Activated naive CD4-positive, alpha-beta T cell treated with anti-CD3 and anti-CD28 coated beads, Interleukin-2, amount 50 U/mL, for 24 hours (primary cell): ENCODE data around the gene GAK.

ENCODE experiments used
- H3K27ac Mint-ChIP-seq: one replicate; pipeline ENCODE4 v1.8.0; 2021; ENCODE audit warnings: mild to moderate bottlenecking, mixed read lengths
- H3K27me3 Mint-ChIP-seq: one replicate; pipeline ENCODE4 v1.8.0; 2021; ENCODE audit warnings: mixed read lengths
- H3K36me3 Mint-ChIP-seq: one replicate; pipeline ENCODE4 v1.8.0; 2021; ENCODE audit warnings: mixed read lengths
- H3K4me1 Mint-ChIP-seq: one replicate; pipeline ENCODE4 v1.8.0; 2021; ENCODE audit warnings: mixed read lengths
- H3K4me3 Mint-ChIP-seq: one replicate; pipeline ENCODE4 v1.8.0; 2021; ENCODE audit warnings: mild to moderate bottlenecking, mixed read lengths
- H3K9me3 Mint-ChIP-seq: one replicate; pipeline ENCODE4 v1.8.0; 2021; ENCODE audit warnings: mixed read lengths

Gene GAK

DNA sequence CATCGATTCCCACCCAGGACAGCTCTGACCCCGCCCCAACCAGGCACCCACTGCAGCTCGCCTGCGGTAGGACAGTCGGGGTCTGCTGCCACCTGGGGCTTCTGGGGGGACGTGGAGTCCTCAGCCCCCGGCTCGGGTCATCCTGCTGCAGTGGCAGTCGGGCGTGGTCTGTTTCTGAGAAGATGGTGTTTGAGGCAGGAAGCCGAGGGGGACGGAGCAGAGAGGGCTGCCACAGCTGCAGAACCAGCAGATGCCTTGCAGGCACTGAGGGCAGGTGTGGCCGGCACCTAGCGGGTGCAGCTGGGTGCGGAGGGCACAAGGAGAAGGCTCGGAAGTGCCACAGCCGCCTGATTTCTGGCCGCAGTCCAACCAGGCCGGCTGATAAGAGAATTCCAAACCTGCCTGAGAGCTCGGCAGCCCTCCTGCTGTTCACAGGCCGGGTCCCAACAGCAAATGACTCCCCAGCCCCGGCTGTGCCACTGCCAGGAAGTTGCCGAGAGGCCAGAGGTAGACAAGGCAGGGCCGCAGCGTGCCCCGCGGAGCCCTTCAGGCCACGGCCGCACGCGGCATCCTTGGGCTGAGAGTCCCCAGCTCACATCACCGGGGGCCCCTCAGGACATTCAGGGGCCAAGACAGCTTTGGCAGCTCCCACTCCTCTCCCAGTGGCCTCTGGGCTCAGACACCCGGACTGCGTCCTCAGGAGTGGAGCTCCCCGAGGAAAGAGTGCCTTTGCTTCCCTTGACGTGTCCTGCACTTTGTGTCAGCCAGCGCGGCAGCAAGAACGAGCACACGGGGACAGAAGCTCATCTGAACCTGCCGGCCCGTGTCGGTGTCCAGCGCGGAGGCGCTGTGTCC is 96.7 kb downstream of the GAK start:
- peaks cover 4% of the 10 kb centered on the region for H3K4me1 Mint-ChIP-seq
- H3K27me3 Mint-ChIP-seq: no peaks in the 10 kb centered on the region
- H3K36me3 Mint-ChIP-seq: peaks cover 4% of the 10 kb centered on the region
- peaks cover 10% of the 10 kb centered on the region for H3K9me3 Mint-ChIP-seq
- H3K27ac Mint-ChIP-seq: no peak overlapping the region
- no peak overlapping the region for H3K4me3 Mint-ChIP-seq

DNA sequence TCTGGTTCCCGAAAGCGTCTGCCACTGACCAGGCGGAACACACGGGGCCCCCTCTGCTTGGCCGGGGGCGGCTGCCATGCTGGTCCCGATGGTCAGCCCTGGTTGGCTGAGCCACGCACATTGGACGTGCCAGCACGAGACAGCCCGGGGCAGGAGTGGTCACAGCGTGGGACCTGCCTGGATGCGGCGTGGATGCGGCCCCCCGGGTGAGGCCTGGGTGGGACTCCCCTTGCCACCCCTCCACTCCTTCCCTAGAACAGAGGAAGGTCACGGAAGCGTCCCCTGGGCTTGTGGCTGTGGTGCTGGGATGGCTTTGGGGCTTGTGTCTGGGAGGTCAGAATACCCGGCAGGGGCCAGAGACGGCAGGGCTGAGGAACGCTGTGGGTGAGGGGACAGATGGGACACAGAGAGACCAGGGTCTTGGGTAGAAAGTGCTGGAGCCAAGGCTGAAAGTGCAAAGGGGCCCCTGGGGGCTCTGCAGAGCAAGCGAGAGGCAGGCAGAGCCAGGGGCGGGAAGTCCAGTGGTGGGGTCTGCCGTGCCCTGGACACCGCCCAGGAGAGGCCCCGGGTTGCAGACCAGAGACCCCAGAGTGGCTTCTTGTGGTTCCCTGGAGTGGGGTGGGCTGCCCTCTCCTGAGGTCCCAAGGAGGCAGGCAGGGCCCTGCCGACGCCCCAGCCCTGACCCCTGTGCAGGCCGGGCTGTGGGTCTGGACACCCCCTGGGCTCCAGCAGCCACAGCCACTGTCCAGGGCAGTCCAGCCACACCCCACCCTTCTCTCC is 97.6 kb downstream of the GAK start:
- H3K27ac Mint-ChIP-seq: no peak overlapping the region
- no peaks in the 10 kb centered on the region for H3K36me3 Mint-ChIP-seq
- H3K4me3 Mint-ChIP-seq: no peak overlapping the region
- peaks cover 4% of the 10 kb centered on the region for H3K4me1 Mint-ChIP-seq
- H3K27me3 Mint-ChIP-seq: no peaks in the 10 kb centered on the region
- peaks cover 2% of the 10 kb centered on the region for H3K9me3 Mint-ChIP-seq

DNA sequence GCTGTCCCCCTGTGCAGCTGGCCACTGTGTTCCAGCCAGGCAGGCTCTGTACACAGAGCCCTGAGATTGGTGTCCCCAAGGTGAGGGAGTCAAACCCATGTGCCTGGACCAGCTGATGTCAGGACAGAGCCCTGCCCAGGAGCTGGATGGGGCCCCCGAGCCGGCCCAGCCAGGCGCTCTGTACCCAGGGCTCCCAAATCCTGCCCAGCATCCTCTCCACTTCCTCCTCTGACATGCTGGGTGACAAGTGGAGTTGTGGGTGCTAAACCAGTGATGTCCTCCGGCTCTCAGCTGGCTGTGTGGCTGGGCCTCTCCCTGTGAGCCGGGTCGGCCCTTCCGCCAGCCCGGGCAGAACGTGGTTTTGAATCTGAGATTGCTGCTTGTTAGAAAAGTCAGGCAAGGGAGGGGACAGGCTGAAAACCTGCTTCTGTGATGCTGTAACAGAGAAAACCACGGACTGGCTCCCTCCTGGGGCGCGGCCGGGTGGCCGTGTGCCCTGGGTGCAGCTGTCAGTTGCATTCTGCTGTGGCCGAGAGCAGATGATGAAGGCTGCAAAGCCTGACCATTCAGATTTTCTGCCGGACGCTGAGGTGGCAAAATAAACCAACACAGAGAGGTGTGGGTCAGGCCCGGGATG is 98.3 kb downstream of the GAK start:
- Mint-ChIP-seq H3K9me3 (no peaks in the 10 kb centered on the region), H3K4me3 (no peak overlapping the region), H3K27ac (no peak overlapping the region), H3K27me3 (peaks cover 3% of the 10 kb centered on the region), H3K4me1 (peaks cover 4% of the 10 kb centered on the region), H3K36me3 (no peaks in the 10 kb centered on the region)

DNA sequence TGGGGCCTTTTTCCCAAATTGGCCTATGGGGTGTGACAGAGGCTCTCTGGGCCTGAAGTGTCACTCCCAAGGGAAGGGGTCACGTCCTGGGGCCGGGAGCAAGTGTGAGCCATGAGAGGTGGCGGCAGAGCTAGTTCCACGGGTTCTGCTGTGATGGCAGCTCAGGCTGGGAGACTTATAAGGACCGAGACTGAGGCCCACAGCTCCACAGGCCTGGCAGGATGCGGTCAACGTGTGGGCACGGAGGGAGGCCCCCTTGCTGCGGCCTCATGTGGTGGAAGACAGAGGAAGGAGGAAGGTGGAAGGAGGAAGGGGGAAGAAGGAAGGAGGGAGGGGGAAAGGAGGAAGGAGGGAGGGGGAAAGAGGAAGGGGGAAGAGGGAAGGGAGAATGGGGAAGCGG is 99.0 kb downstream of the GAK start:
- Mint-ChIP-seq H3K27ac (no peak overlapping the region), H3K4me3 (no peak overlapping the region), H3K36me3 (no peaks in the 10 kb centered on the region), H3K9me3 (no peaks in the 10 kb centered on the region), H3K4me1 (peaks cover 6% of the 10 kb centered on the region), H3K27me3 (peaks cover 8% of the 10 kb centered on the region)

DNA sequence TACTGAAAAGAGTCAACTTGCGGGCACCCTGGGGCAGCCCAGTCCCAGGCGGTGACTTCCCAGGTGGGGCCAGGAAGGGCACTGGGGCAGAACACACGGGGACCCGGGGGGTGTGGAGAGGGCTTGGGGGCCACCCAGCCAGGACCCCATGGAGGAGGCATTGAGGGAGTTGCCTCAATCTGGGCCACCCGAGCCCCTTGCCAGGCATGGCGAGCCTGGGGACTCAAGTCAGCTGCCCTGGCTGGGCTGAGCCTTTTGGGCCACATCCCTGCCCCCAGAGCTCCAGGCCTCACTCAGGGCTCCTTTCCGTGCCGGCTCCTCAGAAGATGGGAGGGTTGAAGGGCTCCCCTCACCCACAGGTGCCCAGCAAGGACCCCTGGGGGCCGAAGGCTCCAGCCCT is 99.6 kb downstream of the GAK start:
- Mint-ChIP-seq H3K36me3 (no peaks in the 10 kb centered on the region), H3K4me3 (no peak overlapping the region), H3K9me3 (no peaks in the 10 kb centered on the region), H3K27me3 (peaks cover 12% of the 10 kb centered on the region), H3K27ac (no peak overlapping the region), H3K4me1 (peaks cover 9% of the 10 kb centered on the region)

DNA sequence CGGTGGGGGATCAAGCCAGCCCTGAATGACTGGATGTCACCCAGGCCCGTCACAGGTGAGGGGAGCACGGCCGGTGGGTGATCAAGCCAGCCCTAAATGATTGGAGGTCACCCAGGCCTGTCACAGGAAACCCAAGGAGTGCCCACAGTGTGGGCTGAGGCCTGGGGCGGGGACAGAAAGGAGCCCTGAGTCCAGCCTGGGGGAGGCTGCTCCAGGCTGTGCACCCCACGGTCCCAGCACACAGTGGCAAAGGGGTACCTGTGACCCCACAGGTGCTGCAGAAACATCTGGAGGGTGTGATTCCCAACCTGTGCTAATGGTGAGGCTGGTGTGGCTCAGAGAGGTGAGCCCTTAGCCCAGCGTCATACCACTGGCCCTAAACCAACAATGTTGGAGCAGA is 100.0 kb downstream of the GAK start:
- Mint-ChIP-seq H3K9me3 (no peaks in the 10 kb centered on the region), H3K27me3 (peaks cover 14% of the 10 kb centered on the region), H3K36me3 (no peaks in the 10 kb centered on the region), H3K4me1 (peaks cover 9% of the 10 kb centered on the region), H3K27ac (no peak overlapping the region), H3K4me3 (no peak overlapping the region)

DNA sequence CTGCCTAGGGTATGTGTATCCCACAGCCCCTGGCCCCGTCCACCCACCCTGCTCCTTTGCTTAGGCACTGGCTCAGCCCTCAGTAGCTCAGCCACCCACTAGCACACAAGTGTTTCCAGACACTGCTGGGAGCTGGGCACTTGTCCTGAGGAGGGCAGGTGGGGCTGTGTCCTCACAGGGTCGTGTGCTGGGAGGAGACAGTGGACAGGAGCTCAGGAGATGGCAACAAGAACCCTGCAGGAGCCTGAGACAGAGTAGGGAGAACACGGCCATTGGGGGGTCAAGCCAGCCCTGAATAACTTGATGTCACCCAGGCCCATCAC is 100.7 kb downstream of the GAK start:
- Mint-ChIP-seq H3K4me3 (no peak overlapping the region), H3K27ac (no peak overlapping the region), H3K9me3 (no peaks in the 10 kb centered on the region), H3K4me1 (peaks cover 9% of the 10 kb centered on the region), H3K27me3 (peaks cover 14% of the 10 kb centered on the region), H3K36me3 (no peaks in the 10 kb centered on the region)

DNA sequence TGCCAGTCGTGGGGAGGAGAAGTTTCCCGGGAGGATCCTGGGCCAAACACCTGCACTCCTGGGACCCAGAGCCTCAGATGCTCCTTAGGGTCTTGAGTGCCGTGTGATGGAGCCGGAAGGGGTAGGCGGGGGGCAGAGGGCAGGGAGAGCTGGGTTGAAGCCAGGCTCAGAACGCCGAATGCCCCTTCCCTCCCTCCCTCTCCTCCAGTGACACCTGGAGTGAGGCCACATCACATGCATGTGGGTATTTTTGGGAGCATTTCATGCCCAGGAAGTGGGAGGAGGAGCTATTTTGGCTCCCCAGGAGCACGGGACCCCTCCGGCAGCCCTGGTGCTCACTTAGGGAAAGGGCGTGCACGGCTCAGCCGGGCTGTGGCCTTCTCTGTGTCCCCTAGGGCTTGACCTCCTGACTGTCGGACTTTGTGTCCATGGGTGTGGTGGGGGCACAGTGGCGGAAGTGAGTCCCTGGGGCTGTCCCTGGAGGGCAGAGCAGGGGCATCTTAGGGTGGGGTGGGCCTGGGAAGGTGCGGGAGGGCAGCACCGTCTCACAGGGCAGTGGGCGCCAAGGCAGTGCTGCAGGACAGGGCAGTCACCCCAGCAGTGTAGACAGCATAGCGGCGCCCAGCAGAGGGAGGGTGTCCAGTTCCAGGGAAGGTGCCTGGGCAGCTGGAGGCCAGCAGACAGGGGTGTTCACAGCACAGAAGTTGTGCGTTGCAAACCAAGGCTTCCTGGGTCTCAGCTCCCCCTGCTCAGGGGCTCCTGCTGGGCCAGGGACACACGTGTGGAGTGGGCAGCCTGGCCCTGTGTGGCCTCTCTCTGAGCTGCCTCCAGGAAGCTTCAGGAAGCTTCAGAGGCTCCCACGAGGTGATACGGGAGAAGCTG is 101.3 kb downstream of the GAK start:
- Mint-ChIP-seq H3K4me1 (peaks cover 9% of the 10 kb centered on the region), H3K27ac (no peak overlapping the region), H3K36me3 (no peaks in the 10 kb centered on the region), H3K9me3 (no peaks in the 10 kb centered on the region), H3K27me3 (peaks cover 14% of the 10 kb centered on the region), H3K4me3 (no peak overlapping the region)

DNA sequence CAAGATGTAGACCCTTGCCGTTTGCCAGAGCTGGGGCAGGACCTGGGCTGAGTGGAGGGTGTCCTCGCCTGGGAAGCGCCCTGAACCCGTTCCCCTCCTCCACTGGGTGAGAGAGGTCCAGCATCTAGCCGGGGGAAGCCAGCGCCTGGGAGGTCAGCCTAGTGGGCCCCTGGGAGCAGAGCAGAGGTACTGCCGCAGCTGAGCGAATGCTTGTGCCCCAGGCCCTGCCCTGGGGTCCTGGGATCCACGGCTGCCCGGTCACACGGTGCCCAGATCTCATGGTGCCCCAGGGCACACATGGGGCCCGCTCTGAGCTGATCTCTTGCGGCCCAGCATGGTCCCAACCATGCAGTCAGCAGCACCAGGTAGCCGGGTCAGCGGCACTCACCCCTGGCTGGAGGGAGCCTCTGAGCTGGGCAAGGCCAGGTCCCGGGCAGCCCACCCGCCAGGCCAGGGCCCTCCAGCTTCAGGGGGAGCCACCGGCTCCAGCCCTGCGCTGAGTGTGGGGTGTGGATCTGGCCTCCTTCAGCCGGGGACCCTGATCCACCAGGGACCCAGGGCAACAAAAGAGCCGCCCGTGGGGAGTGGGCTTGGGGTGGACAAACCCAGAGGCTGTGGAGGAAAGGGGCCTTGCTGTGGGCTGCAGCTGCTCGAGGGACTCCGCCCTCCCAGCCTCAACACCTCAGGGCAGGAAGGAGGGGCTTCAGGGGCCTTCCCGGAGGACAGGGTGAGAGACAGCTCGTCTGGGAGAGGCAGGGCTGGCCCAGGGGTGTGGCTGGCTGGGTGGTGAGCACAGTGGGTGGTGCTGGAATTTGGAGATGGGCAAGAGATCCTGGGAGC is 102.1 kb downstream of the GAK start:
- H3K9me3 Mint-ChIP-seq: no peaks in the 10 kb centered on the region
- peaks cover 9% of the 10 kb centered on the region for H3K4me1 Mint-ChIP-seq
- no peak overlapping the region for H3K4me3 Mint-ChIP-seq
- no peaks in the 10 kb centered on the region for H3K36me3 Mint-ChIP-seq
- H3K27ac Mint-ChIP-seq: no peak overlapping the region
- peaks cover 14% of the 10 kb centered on the region for H3K27me3 Mint-ChIP-seq

DNA sequence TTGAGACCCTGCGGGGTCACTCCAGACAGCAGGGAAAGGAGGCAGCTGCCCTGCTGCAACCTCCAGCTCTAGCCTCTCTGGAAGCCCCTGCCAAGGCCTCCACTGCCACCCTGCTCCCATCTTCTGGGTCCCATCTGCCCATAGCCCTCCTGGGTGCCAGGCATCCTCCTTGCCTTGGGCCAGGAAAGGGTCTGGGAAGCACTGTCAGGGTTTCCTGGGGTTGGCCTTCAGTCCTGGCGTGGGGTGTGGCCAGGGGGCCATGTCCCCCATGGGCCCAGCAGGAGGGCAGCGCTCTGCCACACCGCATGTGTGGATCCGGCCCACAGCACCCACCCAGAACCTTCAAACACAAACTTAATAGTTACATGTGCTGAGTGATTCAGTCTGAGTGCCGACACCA is 102.8 kb downstream of the GAK start:
- Mint-ChIP-seq H3K36me3 (no peaks in the 10 kb centered on the region), H3K9me3 (no peaks in the 10 kb centered on the region), H3K4me1 (peaks cover 9% of the 10 kb centered on the region), H3K27me3 (peaks cover 16% of the 10 kb centered on the region), H3K27ac (no peak overlapping the region), H3K4me3 (no peak overlapping the region)

DNA sequence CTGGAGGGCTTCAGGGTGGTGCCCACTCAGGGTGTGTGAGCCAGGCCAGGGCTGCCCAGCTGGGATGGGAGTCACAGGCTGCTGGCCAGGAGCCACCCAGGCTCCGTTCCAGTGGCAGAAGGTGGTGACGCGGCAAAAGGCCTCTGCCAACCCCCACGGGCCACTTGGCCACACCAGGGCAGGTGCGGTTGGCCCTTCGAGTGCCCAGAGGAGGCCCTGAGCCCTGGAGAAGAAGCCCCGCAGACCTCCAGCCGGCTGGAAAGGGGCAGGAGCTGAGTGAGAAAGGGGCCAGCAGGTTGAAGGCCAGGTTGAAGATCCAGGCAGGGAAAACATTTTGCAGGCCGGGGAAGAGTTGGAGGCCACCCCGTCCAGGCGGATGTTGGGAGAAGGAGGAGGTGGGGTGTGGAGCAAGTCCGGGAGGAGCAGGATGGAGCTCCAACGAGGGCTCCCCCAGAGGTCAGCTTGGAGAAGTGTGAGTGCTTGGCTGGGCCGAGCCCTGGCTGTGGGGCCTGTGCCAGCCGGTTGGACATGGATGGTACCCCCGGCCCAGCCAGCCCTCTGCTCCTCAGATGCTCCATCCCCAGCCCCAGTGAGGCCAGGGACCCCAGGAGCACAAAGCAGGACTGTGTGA is 103.4 kb downstream of the GAK start:
- Mint-ChIP-seq H3K9me3 (no peaks in the 10 kb centered on the region), H3K4me3 (no peak overlapping the region), H3K4me1 (peaks cover 9% of the 10 kb centered on the region), H3K27me3 (peaks cover 16% of the 10 kb centered on the region), H3K36me3 (no peaks in the 10 kb centered on the region), H3K27ac (peak overlapping the region; percentile 55)

DNA sequence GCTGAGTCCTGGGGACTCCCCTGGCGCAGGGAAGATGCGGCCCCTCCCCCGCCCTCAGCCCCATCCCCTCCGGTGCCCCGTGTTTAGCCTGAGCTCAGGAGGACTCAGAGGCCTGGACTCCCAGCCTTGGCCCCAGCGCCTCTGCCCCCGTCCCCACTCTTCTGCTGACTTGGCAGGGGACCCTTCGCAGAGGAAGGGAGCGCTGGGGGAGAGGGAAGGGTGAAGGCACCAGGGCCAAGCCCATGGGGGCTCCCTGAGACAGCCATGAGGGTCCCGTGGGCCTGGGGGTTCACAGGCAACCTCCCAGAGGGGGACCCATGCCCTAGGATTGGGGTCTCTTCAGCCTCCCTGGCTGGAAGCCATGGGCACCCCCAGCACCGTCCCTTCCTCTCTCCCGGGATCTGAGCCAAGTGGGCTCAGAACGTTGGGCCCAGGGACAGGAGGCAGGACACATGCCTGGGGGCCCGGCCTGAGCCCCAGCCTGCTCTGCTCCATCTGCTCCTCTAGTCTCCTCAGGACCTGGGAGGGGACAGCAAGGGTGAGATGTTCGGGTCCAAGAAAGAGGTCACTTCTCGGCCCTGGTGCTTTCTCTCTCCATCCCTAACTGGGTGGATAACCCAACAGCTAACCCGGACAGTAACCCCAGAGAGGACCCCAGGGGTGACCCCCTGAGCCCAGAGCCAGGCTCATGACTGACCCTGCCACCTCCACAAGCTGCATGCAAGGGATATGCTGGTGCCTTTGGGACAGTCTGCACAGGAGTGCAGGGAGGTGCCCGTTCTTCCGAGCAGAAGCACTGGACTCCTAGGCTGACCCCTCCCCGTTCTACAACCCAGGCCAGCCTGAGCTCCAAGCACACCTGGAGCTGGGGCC is 104.7 kb downstream of the GAK start:
- Mint-ChIP-seq H3K9me3 (no peaks in the 10 kb centered on the region), H3K4me1 (peaks cover 5% of the 10 kb centered on the region), H3K4me3 (peak overlapping the region; percentile 38), H3K27me3 (peaks cover 24% of the 10 kb centered on the region), H3K27ac (no peak overlapping the region), H3K36me3 (no peaks in the 10 kb centered on the region)

DNA sequence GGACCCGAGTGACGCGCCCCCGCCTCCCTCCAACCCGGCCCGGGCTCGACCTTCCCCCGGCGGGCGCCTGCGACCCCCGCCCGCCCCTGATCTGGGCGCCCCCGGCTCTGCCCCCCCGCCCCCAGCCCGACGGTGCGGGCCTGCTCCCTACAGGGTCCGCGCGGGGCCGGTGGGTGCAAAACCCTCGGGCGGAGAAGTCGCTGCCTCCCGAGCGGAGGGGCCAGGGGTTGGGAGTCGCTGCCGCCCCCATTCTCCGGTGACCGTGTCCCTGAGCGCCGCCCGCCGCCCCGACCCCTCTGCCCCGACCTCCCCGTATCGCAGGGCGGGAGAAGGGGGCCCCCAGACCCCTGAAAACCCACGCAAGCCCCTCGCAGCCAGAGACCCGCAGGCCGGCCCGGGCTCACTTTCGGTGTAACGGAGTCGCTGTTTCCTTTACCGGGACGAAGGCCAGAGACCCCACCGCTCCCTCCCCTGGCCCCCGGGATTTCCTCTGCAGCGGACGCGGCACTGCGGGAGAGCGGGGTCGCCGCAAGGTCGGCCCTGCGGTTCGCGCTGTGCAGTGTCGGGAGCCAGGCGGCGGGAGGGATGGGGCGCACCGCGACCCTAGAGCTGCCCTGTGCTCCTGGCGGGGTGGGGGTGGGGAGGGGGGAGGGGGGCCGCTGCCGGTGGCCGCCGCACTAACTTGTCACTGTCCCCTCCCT is 105.5 kb downstream of the GAK start:
- Mint-ChIP-seq H3K4me3 (no peak overlapping the region), H3K27ac (no peak overlapping the region), H3K36me3 (peaks cover 1% of the 10 kb centered on the region), H3K27me3 (peaks cover 31% of the 10 kb centered on the region), H3K4me1 (peaks cover 5% of the 10 kb centered on the region), H3K9me3 (no peaks in the 10 kb centered on the region)
